PC-9 (cell line): ENCODE data around the gene CCDC33.

ENCODE experiments used
- CTCF ChIP-seq: fragments of 200-600 bp; sonication (generic); conservative IDR thresholded peaks from 2 replicates; pipeline ENCODE4 v1.6.1; 2017; ENCODE audit warnings: mixed run types, antibody characterized with exemption, mild to moderate bottlenecking, moderate library complexity
- EZH2 ChIP-seq: fragments of 200-600 bp; sonication (generic); IDR thresholded peaks from 2 replicates; pipeline ENCODE4 v1.8.0; 2017; ENCODE audit warnings: antibody characterized with exemption, low read depth

DNA sequence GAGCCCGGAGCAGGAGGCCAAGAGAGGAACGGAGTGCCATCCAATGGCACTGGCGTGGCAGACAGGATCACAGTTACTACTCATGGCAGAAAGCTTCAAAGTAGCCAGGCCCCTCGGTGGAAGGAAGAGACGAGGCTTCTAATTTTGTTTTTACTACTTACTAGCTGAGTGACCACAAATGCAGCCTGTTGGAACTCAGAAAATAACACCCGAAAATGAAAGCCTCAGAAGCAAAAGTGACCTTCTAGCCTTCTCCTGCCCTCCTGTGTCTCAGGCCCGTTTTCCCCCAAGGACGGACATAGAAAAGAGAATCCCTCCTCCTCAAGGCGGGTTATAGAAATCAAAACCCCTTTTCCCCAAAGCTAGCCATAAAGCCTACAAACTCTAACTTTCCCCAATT, 23.6 kb upstream of the CCDC33 start:
- TF ChIP-seq EZH2 (no peak), CTCF (no peak)
